Measurements from ENCODE around the gene WFIKKN1.

DNA sequence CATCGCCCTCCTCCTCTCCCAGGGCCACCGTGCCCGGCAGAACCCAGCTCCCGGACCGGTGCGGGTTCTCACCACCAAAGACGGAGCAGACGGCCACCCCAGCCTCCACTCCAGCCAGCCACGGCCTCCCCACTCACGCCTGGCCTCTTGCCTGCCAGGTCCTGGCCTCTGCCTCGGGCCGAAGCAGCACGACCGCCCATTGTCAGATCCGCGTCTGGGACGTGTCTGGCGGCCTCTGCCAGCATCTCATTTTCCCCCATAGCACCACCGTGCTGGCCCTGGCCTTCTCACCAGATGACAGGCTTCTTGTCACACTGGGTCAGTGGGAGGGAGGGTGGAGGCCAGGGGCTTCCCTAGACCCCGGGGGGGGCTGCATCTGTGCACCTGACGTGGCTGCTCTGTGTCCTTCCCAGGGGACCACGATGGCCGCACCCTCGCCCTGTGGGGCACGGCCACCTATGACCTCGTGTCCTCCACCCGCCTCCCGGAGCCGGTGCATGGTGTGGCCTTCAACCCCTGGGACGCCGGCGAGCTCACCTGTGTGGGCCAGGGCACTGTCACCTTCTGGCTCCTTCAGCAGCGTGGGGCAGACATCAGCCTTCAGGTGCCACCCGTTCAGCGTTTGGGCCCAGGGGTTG lies 30.5 kb downstream of the WFIKKN1 start:
- TF ChIP-seq, protein P1, sequence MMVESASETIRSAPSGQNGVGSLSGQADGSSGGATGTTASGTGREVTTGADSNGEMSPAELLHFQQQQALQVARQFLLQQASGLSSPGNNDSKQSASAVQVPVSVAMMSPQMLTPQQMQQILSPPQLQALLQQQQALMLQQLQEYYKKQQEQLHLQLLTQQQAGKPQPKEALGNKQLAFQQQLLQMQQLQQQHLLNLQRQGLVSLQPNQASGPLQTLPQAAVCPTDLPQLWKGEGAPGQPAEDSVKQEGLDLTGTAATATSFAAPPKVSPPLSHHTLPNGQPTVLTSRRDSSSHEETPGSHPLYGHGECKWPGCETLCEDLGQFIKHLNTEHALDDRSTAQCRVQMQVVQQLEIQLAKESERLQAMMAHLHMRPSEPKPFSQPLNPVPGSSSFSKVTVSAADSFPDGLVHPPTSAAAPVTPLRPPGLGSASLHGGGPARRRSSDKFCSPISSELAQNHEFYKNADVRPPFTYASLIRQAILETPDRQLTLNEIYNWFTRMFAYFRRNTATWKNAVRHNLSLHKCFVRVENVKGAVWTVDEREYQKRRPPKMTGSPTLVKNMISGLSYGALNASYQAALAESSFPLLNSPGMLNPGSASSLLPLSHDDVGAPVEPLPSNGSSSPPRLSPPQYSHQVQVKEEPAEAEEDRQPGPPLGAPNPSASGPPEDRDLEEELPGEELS (CRISPR knock-in tag; IDR thresholded peaks at IDR 0.05) = no peak
- no peak for TF ChIP-seq TCF7 (CRISPR knock-in tag; IDR thresholded peaks at IDR 0.05; ENCODE audit: low read depth)
- TF ChIP-seq, protein P2, sequence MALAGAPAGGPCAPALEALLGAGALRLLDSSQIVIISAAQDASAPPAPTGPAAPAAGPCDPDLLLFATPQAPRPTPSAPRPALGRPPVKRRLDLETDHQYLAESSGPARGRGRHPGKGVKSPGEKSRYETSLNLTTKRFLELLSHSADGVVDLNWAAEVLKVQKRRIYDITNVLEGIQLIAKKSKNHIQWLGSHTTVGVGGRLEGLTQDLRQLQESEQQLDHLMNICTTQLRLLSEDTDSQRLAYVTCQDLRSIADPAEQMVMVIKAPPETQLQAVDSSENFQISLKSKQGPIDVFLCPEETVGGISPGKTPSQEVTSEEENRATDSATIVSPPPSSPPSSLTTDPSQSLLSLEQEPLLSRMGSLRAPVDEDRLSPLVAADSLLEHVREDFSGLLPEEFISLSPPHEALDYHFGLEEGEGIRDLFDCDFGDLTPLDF (CRISPR knock-in tag; IDR thresholded peaks at IDR 0.05) = no peak
